ENCODE measurements around the gene EPN3.

The EPN3 gene

GRCh38 chr17:50562242-50563091, 29.9 kb downstream of the EPN3 start:
- TF ChIP-seq CTCF (IDR thresholded peaks at IDR 0.05; ENCODE audit: low read depth, low read length): no peak
- H3K4me3 ChIP-seq (ENCODE audit: low read depth, low read length): no peak overlapping the region

DNA sequence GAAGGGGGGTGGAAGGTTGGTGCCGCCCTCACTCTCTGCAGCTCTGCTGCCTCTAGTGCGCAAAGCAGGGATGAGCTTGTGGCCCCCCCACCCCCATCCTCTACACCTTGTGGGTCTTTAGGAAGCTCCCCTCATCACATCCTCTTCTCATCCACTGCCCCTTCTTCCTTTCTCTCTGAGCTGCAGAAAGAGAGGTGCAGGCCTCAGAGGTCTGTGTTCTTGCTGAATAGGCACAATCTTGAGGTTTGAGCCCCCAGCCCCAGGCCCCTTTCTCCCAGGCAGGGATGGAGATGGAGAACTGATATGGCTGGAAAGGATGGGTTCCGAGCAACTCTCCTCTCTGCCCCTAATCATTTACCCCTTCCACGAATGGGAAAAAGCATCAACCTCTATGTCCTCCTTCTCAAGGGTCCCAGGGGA, 30.6 kb downstream of the EPN3 start:
- TF ChIP-seq CTCF (IDR thresholded peaks at IDR 0.05; ENCODE audit: low read depth, low read length): no peak

GRCh38 chr17:50564916-50565315, 32.4 kb downstream of the EPN3 start:
- H3K4me3 ChIP-seq (ENCODE audit: low read depth, low read length): no peak overlapping the region
- no peak for TF ChIP-seq CTCF (IDR thresholded peaks at IDR 0.05; ENCODE audit: low read depth, low read length)

More for the DNA sequence above, 30.6 kb downstream of the EPN3 start:
- H3K4me3 ChIP-seq (ENCODE audit: low read depth, low read length): no peak overlapping the region

GRCh38 chr17:50565402-50566350, 33.1 kb downstream of the EPN3 start:
- TF ChIP-seq CTCF (IDR thresholded peaks at IDR 0.05; ENCODE audit: low read depth, low read length): no peak
- no peak overlapping the region for H3K4me3 ChIP-seq (ENCODE audit: low read depth, low read length)

DNA sequence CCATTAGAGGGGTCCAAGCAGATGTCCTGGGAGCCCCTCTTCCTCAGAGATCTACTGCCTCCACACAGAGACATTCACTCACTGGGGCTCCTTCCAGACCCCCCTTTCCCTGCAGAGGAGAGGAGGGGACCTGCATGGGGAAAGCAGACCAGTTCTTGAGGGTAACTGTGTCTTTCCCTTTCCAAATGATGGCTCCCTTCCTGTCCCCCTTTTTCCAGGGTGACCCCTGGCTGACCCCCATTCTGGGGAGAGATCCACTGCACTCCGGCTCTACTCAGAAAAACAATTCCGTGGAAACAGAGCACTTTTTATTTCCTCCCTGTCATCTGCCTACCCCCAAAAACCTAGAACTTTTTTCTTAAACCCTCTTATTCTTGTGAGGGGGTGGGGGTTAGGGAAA, 34.4 kb downstream of the EPN3 start:
- no peak for TF ChIP-seq CTCF (IDR thresholded peaks at IDR 0.05; ENCODE audit: low read depth, low read length)
- H3K4me3 ChIP-seq (ENCODE audit: low read depth, low read length): no peak overlapping the region

GRCh38 chr17:50568659-50569058, 36.1 kb downstream of the EPN3 start:
- TF ChIP-seq CTCF (IDR thresholded peaks at IDR 0.05; ENCODE audit: low read depth, low read length): no peak

More at GRCh38 chr17:50568659-50569058, 36.1 kb downstream of the EPN3 start:
- H3K4me3 ChIP-seq (ENCODE audit: low read depth, low read length): no peak overlapping the region
